Measurements from ENCODE around the gene UGT1A4.

UGT1A4 gene

DNA sequence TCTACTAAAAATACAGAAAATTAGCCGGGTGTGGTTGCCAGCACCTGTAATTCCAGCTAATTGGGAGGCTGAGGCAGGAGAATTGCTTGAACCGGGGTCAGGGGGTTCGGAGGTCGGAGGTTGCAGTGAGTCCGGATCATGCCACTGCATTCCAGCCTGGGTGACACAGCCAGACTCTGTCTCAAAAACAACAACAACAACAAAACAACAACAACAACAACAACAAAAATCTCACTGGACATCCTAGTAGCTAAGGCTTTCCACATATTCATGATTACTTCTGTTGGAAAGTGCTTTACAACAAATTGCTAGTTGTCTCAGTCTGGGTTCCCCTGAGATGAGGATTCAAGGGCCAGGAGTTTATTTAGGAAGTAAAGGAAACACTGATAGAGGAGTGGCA lies 55.3 kb downstream of the UGT1A4 start:
- FAIRE-seq, result no peak
- no peak for DNase-seq (ENCODE audit: extremely low spot score, insufficient read length, low read depth)

DNA sequence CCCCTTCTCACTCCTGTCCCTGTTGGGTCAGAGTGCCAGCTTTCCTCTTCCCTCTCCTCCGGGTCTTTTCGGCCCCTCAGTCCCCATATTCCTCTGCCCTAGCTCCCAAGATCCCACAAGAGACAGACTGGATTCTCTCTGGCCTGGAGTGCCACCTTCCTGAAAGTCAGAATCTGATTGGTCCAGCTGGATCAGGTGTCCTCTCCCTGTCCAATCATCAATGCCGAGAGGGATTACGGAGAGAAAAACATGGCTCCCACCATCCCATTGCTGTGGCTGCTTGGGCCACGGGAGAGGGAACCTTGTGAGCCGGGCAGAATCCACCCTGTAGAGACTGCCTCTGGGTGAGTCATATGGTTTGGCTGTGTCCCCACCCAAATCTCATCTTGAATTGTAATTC lies 56.9 kb downstream of the UGT1A4 start:
- FAIRE-seq (no peak), DNase-seq (ENCODE audit: extremely low spot score, insufficient read length, low read depth) (no peak)

DNA sequence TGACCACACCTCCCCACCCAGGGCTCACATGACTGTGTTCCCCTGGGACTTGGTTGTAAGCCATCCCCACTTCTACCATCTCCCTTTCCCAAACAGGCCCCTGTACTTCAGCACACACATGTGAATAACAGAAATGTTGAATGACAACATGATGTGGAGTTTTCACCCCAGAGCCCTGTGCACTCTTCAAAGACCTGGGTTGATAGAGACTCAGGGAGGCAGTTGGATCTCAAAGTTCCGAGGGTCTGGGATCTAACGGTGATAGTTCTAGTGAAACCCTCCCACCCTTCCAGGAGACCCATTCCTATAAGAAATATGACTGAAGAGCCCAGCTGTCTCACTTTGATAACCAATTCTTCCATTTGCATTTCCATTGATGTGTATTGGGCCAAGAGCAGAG lies 59.5 kb downstream of the UGT1A4 start, which contains the start of gene MROH2A:
Gene MROH2A (plus strand): TSS at position 301 of the 400 bp plus-strand sequence. CDS start 1,029 bp downstream, outside the sequence.
- FAIRE-seq (no peak), DNase-seq (ENCODE audit: extremely low spot score, insufficient read length, low read depth) (no peak)

DNA sequence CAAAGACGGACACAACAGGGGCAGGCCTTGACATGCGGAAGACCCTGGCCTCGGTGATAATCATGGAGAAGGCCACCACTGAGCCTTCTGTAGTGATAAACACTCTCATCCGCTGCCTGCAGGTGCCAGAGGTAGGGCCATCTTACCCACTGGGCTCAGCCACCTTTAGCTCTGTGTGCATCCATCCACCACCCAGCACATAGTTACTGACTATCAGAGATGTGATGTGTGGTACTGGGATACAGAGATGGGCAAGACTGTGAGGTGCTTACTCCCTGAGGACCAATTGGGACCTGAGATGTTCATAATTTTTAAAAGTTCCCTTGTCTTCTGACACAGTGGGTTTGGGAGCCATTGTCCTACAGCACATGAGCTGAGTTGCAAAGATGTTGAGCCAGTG lies 61.2 kb downstream of the UGT1A4 start:
- no peak for DNase-seq (ENCODE audit: extremely low spot score, insufficient read length, low read depth)
- no peak for FAIRE-seq

DNA sequence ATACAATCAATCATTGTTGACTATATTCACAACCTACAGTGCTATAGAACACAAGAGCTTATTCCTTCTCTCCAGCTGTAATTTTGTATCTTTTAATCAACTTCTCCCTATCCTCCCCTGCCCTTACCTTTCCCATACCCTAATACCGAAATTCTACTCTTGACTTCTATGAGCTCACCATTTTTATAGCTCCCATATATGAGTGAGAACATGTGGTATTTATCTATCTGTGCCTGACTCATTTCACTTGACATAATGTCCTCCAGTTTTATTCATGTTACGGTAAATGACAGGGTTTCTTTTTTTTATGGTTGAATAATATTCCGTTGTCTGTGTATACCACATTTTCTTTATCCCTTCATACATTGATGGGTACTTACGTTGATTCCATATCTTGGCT lies 62.2 kb downstream of the UGT1A4 start:
- FAIRE-seq (no peak), DNase-seq (ENCODE audit: extremely low spot score, insufficient read length, low read depth) (no peak)

DNA sequence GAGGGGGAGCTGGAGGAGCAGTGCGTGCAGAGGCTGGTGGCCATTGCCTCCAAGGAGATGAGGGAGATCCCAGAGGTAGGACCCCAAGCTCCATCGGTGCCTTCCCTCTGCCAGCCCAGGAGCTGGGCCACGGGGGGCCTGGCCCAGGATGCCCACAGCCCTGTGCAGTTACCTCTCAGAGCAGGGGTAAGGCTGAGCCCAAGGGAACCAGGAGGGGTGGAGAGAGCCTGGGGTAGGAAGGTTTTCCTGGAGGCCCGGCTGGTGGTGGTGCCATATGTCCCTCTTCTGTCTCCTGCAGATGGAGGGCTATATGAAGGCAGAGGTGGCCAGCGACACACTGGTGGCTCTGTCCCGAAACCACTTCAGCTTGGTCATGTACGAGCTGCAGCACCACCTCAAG lies 71.0 kb downstream of the UGT1A4 start:
- DNase-seq (ENCODE audit: extremely low spot score, insufficient read length, low read depth), result no peak
- FAIRE-seq, result no peak

DNA sequence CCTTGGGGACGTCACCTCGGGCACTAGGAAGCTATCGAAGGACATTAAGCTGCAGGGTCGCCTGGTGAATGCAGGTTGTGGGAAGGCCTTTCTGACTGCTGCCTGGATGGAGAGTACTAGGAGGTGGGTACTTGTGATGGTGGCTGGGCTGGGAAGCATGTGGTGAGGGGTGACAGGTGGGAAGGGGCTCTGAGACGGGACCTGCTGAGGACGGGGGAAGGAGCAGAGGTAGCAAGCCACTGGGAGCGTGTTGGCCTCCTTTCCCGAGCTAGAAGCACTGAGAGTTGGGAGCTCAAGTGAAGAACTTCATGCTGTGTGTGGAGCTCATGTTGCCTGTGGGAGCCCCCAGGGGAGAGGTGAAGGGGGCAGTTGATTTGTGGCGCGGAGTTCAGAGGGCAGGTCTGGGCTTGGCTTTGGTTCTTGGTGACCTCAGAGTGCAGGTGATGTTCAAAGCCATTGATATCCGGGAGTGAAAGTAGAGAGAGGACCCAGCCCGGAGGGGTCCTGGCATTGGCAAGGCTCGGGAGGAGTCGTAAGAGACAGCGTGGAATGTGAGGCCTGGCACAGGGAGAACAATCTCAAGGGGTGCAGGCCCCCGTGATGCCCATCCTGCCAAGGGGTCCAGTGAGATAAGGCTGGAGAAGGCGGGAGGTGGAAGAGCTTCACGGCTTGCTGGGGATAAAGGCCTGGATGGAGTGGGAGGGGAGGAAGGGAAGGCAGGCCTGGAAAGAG lies 72.8 kb downstream of the UGT1A4 start:
- FAIRE-seq, result no peak
- no peak for DNase-seq (ENCODE audit: extremely low spot score, insufficient read length, low read depth)

DNA sequence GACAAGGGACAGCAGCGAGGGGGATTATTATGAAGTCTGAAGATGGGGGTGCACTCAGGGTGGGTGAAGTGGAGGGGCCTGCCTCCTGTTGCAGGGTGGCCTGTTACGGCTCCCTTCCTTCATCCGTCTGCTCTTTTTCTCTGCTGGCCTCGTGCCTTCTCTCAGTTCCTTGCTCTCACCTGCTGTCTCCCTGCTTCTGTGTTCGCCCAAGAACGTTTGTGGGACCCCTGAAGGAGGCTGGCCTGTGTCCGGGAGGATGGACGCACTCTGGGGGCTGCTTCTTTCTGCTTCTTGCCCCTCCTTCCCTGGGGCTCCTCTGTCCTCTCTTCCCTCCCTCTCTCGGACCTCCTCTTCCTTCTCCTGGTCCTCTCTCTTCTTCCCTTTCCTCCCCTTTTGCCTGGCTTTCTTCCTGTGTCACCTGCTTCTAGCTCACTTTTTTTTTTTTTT lies 73.4 kb downstream of the UGT1A4 start:
- no peak for FAIRE-seq

DNA sequence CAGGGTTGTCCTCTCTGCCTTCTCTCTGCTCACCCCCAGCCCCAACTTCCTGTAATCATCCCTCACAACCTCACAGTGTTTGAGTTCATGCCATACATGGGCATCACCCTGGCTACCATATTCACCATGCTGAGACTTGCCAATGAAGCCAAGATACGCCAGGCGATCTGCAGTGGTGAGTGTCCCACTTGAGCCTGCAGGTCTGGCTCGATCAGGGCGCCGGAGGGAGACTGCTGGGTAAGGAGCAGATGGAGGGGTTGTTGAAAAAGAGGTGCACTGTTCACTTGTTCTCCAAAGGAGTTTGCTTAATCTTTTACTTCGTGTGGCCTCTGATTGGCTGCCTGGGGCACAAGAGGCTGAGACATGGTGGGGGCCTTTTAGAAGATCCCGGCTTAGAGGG lies 74.2 kb downstream of the UGT1A4 start:
- no peak for FAIRE-seq
- no peak for DNase-seq (ENCODE audit: extremely low spot score, insufficient read length, low read depth)

More for the DNA sequence above, 73.4 kb downstream of the UGT1A4 start:
- no peak for DNase-seq (ENCODE audit: extremely low spot score, insufficient read length, low read depth)

DNA sequence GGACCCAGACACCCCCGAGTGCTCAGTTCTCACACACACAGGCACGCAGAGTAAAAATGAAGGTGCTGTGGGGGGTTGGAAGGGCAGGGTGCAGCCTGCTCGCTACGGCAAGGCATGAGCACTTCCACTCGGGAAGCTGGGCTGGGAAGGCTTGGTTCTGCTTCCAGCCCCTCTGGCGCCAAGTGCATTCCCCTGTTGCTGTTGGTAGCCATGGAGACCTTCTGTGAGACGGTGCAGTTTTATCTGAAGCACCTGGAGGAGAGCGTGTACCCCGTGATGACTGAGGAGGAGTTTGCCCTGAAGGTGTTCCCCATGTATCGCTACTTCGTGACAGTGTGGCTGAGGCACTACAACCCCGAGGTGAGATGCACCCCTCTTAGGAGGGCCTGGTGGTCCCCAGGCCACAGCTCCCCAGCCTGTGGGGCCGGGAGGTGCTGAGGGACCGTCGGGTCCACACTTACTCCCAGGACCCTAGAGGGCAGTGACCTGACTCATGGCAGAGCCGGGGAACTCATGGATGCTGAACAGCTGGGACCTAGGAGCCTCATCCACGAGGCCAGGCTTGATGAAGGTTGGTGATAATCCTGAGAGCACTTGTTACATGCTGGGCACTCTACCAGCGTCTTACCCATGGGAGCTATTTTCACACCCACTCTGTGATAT lies 75.1 kb downstream of the UGT1A4 start:
- FAIRE-seq (no peak), DNase-seq (ENCODE audit: extremely low spot score, insufficient read length, low read depth) (no peak)

DNA sequence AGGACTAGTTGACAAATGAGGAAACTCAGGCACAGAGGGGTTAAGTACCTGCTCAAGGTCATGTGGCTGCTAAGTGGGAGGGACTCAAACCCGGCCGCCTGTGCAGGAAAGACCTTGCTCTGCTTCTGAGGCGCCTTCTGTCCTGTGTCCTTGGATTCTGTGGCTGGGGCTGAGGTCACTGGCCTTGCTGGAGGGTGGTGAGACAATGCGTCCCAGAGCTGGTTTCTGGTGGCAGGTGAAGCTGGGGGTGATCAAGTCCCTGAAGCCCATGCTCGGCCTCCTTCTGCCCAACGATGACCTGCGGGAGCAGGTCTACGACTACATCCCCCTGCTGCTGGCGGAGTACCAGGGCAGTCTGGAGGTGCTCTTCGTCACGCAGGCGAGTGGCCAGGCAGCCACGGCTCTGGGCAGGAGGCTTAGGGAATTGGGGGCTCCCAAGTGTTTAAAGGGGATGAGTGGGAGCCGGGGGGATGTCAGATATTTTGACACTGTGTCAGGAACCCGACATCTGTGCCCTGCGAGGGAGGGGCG lies 75.7 kb downstream of the UGT1A4 start:
- FAIRE-seq (no peak), DNase-seq (ENCODE audit: extremely low spot score, insufficient read length, low read depth) (no peak)

DNA sequence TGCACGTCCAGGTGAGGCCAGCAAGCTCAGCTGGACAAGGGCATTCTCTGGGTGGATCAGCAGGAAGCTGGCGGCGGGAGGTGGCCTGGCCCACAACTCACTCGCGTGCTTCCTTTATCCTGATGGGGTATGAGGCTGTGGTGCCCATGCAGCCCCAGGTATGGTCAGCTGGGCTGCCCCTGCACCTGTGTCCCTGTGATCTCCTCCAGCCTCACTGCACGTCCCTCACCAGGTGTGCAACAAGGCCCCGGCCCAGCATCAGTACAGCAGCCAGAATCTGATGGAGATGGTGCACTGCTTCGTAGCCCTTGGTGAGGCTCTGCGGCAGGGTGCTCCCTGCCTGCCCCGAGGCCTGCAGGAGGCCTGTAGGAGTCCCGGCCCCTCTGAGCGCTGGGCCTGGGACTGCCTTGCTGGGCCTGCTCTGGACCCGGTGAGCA lies 77.2 kb downstream of the UGT1A4 start:
- DNase-seq (ENCODE audit: extremely low spot score, insufficient read length, low read depth) (no peak), FAIRE-seq (no peak)

DNA sequence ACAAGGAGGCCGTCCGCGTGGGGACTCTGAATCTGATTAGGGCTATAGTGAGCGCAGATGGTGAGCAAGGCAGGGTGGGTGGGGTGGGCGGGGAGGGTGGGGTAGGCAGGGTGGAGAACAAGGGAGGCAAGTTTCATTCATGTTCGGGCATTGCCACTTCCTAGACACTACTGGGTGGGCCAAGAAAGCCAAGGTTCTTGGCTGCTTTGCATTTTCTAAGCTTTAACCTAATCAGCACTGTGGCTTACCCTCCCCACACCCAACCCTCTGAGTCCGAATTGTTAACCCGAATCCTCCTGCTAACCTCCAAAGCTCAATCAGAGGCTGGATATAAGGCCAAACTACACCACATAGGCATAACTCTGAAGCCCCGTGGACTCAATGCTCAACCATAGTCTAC lies 77.7 kb downstream of the UGT1A4 start:
- FAIRE-seq (no peak), DNase-seq (ENCODE audit: extremely low spot score, insufficient read length, low read depth) (no peak)

DNA sequence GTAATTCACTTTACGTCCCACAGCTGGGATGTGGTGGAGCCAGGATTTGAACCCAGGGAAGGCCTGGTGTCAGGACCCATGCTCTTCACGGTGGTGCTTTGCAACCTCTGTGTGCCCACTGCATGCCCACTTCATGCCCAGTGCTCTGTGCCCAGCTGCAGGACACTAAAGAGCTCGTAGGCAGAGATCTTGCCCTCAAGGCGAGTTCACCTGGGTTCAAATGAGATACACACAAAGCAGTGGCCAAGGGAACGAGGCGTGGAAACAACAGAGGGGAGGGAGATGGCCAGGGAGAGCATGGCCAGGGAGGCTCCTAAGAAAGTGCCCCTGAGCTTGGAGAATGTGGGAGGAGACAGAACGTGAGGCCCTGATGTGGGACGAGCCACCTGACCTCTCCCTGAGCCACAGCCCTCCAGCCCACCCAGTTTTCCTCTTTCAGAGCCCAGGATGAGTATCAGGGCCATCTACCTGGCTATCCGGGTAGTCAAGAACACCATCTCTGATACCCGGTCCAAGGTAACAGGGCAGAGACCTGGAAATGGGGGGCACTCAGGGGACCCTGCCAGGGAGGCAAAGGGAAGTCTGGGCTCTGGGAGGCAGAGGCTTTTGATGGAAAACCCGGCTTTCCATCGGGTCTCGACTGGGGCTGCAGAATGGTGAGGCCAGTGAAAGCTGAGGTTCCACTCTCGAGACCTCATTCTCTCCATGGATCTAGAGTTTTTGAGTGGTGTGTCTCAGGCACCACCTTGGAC lies 80.0 kb downstream of the UGT1A4 start:
- no peak for DNase-seq (ENCODE audit: extremely low spot score, insufficient read length, low read depth)

DNA sequence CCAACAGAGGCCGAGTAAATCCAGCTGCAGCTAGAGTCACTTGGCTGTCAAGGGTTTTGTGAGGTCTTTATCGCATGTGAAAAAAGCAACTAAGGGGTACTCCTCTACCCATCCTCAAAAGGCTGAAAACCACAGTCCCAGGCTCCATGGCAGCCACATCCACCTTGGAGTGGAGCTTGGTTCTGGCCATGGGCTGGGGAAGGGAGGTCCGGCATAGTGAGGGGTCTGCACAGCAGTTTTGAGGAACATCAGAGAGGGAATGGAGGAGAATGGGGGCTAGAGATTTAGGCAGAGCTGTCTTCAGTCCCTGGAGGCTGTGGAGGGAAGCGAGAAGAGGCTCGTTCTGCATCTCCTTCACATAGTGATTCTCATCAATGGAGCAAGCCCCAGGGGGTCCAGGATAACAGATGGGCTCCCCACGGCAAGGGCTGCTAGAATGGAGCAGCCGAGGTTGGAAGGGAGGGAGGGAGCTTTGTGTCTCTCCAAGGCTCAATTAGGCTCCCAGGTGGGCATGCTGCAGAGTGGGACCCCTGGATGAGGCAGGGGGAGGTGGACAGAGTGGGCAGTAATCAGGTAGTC lies 80.6 kb downstream of the UGT1A4 start:
- no peak for DNase-seq (ENCODE audit: extremely low spot score, insufficient read length, low read depth)
- FAIRE-seq, result no peak

More for the DNA sequence above, 80.0 kb downstream of the UGT1A4 start:
- FAIRE-seq, result no peak

DNA sequence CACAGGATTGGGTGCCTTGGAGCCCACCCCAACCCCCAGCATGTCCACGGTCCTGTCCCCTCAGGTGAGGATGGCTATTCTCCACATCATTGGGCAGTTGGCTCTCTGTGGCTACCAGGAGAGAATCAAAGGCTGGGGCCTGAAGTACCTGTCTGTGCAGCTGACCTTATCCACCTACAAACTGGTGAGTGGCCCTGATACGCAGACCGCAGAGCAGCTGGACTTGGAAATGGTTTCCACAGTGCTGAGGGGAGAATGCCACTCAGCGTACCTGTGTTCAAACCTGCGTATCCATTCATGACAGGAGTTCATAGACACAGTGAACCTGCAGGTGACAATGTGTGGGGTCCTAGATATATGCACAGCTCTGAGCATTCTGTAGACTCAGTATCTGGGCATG lies 81.2 kb downstream of the UGT1A4 start:
- DNase-seq (ENCODE audit: extremely low spot score, insufficient read length, low read depth) (no peak), FAIRE-seq (no peak)

DNA sequence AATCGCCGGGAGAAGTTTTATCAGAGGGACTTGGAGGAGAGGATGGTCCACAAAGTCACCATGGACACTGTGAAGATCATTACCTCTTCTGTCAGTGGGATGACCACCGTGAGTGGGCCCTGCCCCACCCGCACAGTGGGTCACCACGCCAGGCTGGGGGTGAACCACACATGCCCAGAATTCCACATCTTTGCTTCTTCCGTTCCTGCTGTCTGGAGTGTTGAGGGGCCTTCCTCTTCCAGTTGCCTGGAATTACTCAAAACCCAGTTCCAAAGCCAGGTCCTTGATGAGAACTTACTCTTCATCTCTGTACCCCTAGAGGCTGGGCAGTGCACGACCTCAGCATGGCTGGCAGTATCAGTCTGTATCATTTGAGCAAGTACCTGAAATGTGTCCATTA lies 81.7 kb downstream of the UGT1A4 start:
- DNase-seq (ENCODE audit: extremely low spot score, insufficient read length, low read depth), result no peak
- no peak for FAIRE-seq

DNA sequence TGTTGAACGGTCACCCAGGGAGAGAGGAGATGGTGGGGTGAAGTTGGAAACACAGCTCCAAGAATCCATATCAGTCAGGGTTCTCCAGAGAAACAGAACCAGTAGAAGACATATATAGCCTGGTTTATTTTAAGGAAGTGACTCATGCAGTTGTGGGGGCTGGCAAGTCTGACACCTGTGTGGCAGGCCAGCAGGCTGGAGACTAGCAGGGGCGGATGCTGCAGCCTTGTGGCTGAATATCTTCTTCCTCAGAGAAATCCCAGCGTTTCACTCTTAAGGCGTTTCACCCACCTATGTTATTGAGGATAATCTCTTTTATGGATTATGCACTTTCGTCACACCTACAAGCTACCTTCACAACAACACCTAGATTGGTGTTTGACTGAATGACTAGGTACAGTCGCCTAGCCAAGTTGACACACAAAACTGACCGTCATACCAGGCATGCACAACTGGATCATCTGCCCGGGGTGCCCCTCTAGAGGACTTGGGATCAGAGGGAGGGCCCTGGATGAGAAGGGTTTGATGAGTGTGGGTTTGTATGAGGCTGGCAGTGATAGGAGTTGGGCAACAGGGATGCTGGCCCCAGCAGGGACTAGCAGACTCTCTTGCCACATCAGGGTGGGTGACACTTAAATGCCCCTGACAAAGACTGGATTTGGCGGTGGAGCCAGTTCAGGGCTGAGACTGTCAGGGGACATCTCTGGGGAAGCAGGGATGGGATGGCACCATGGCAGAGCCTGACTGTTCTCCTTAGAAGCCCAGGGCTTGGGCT lies 83.0 kb downstream of the UGT1A4 start:
- FAIRE-seq (no peak), DNase-seq (ENCODE audit: extremely low spot score, insufficient read length, low read depth) (no peak)

DNA sequence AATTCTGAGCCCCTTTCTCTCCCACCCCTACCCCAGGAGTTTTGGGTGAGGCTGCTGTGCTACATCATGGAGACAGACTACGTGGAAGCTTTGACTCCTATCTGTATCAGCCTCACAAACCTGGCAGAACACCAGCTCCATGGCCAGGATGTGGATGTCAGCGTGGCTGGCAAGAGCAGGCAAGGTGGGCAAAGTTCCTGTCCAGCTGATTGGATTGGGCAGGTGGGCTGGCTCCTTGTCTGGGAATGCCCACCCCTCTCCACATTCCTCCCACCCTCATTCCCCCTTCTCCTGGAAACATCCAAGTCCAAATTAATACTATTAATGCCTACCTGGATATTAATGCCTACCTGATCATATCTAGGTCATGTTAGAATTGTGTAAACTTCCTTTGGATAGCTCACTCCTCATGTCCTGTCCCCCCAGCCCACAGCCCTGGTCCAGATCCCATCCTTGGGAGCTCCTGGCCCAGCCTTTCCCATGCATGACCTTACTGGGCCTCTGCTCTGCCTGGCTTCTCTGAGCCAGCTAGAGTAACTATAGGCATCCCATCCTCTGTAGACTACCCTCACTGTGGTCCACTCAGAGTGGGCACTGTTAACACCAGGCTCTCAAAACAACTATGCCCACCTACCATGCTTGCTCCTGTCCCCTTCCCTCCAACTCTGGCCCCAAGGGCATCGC lies 83.7 kb downstream of the UGT1A4 start:
- DNase-seq (ENCODE audit: extremely low spot score, insufficient read length, low read depth) (no peak), FAIRE-seq (no peak)

Data from GM18507 (cell line).